ENCODE measurements around the gene DOK5. TPM values are rescaled to one million over a fixed set of nuclear protein-coding genes. Genes with fewer than 3 reads are reported as not detected.

DOK5 gene
- total and polyA plus RNA-seq, 2 of the 8 experiments (the other 6 are each of a cell fraction or from before 2014, with no cell fraction given), result 8.9 to 15.0 TPM

GRCh38 chr20:54556406-54556805, 81.0 kb downstream of the DOK5 start:
- no peaks in the 10 kb centered on the region for H4K20me1 ChIP-seq (replicated peaks in 1 of 2; ENCODE audit: control insufficient read depth in 1 of 2, insufficient read depth in 2 of 2, low read length in 2 of 2)
- POLR2A ChIA-PET (ENCODE audit: partially characterized antibody), result no interaction called here
- CTCF ChIA-PET (ENCODE audit: partially characterized antibody), result no interaction called here

More at GRCh38 chr20:54556406-54556805, 81.0 kb downstream of the DOK5 start:
- no peak overlapping the region for H2BK20ac ChIP-seq (ENCODE audit: low read length)
- H3K14ac ChIP-seq (ENCODE audit: insufficient read length), result no peak overlapping the region
- H4K91ac ChIP-seq (replicated peaks; ENCODE audit: insufficient read length, low read length), result no peak overlapping the region
- H3K23ac ChIP-seq (ENCODE audit: insufficient read length), result no peak overlapping the region
- FAIRE-seq (no peak), DNase-seq (ENCODE audit: low read depth in 1 of 2, low spot score in 2 of 2) (no peak)
- H3K4ac ChIP-seq (replicated peaks; ENCODE audit: insufficient read length, low read depth, low read length), result no peak overlapping the region
- H2BK120ac ChIP-seq (replicated peaks; ENCODE audit: low read depth, low read length), result no peak overlapping the region
- no peaks in the 10 kb centered on the region; a peak in 1 of 4 replicates for H3K9me3 ChIP-seq (ENCODE audit: insufficient read depth in 2 of 2, low read depth in 1 of 2, low read length in 1 of 2)
- H3K27me3 ChIP-seq (replicated peaks in 1 of 4; ENCODE audit: control insufficient read depth in 3 of 4, extremely low read depth in 1 of 4, insufficient read depth in 3 of 4, low read length in 3 of 4), result no peaks in the 10 kb centered on the region
- H3K18ac ChIP-seq (ENCODE audit: extremely low read depth, low read length), result no peak overlapping the region
- no peak overlapping the region for H3K56ac ChIP-seq (replicated peaks; ENCODE audit: insufficient read length, low read depth, low read length)
- no peaks in the 10 kb centered on the region for H3K36me3 ChIP-seq (ENCODE audit: control insufficient read depth in 2 of 4, insufficient read depth in 4 of 4, low read length in 3 of 4)
- no peak overlapping the region for H4K8ac ChIP-seq (ENCODE audit: extremely low read depth, insufficient read depth, low read length)
- H3K79me1 ChIP-seq (ENCODE audit: low read depth, low read length), result no peaks in the 10 kb centered on the region
- H3K79me2 ChIP-seq (ENCODE audit: control insufficient read depth in 1 of 2, insufficient read depth in 2 of 2, low read length in 2 of 2), result no peaks in the 10 kb centered on the region
- H2AFZ ChIP-seq (ENCODE audit: low read length), result no peak overlapping the region
- no peak overlapping the region for H2BK15ac ChIP-seq (ENCODE audit: low read length)
- no peak overlapping the region for H3K9ac ChIP-seq (replicated peaks in 1 of 4; ENCODE audit: extremely low read depth in 1 of 4, low read depth in 3 of 4, low read length in 3 of 4)
- peaks cover 0 to 6% (median 1%) of the 10 kb centered on the region in 4 experiments; a peak in 1 of 7 replicates for H3K4me1 ChIP-seq (replicated peaks in 1 of 4; ENCODE audit: control insufficient read depth in 3 of 4, insufficient read depth in 4 of 4, low read length in 3 of 4)
- H2AK5ac ChIP-seq (ENCODE audit: low read depth, low read length), result no peak overlapping the region
- no peaks in the 10 kb centered on the region for H3K23me2 ChIP-seq (ENCODE audit: low read depth, low read length)
- no peak overlapping the region for H3K4me3 ChIP-seq (ENCODE audit: extremely low read depth in 1 of 4, insufficient read depth in 2 of 4, low read depth in 3 of 4, low read length in 4 of 4)
- H3K27ac ChIP-seq (ENCODE audit: low read depth, low read length), result no peak overlapping the region
- H2BK5ac ChIP-seq (ENCODE audit: low read depth, low read length), result no peak overlapping the region
- no peak for TF ChIP-seq TBP (IDR thresholded peaks at IDR 0.05; ENCODE audit: low read depth, low read length)
- TF ChIP-seq, protein P1, sequence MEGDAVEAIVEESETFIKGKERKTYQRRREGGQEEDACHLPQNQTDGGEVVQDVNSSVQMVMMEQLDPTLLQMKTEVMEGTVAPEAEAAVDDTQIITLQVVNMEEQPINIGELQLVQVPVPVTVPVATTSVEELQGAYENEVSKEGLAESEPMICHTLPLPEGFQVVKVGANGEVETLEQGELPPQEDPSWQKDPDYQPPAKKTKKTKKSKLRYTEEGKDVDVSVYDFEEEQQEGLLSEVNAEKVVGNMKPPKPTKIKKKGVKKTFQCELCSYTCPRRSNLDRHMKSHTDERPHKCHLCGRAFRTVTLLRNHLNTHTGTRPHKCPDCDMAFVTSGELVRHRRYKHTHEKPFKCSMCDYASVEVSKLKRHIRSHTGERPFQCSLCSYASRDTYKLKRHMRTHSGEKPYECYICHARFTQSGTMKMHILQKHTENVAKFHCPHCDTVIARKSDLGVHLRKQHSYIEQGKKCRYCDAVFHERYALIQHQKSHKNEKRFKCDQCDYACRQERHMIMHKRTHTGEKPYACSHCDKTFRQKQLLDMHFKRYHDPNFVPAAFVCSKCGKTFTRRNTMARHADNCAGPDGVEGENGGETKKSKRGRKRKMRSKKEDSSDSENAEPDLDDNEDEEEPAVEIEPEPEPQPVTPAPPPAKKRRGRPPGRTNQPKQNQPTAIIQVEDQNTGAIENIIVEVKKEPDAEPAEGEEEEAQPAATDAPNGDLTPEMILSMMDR (IDR thresholded peaks at IDR 0.05; ENCODE audit: control extremely low read depth in 1 of 3, insufficient read depth in 1 of 3, low read depth in 1 of 3, low read length in 3 of 3), result no peak
- no peak for TF ChIP-seq CBX5 (IDR thresholded peaks at IDR 0.05; ENCODE audit: low read depth, low read length)
- TF ChIP-seq RAD21 (IDR thresholded peaks at IDR 0.05 in 1 of 2, conservative IDR thresholded peaks at IDR 0.05 in 1 of 2; ENCODE audit: low read depth in 2 of 2, low read length in 2 of 2), result no peak
- no peak for TF ChIP-seq USF2 (IDR thresholded peaks at IDR 0.05; ENCODE audit: low read length)
- no peak for TF ChIP-seq HDAC2 (IDR thresholded peaks at IDR 0.05; ENCODE audit: borderline replicate concordance in 1 of 2, low read depth in 2 of 2, low read length in 2 of 2)
- TF ChIP-seq SAP30 (IDR thresholded peaks at IDR 0.05; ENCODE audit: insufficient read depth, insufficient replicate concordance, low read length), result no peak
- no peak for TF ChIP-seq JUN (IDR thresholded peaks at IDR 0.05; ENCODE audit: low read depth, low read length)
- 98% methylated on average over 2 of the region's 2 CpGs; no CpG with 5 or more reads in 1 of the 2 experiments for WGBS, 2 experiments (ENCODE audit: extremely low coverage in 1 of 2, insufficient coverage in 1 of 2, insufficient read length in 1 of 2, insufficient replicate concordance in 2 of 2, low coverage in 1 of 2, low lambda C conversion rate in 2 of 2, missing lambda C conversion rate in 1 of 2)
- H4K5ac ChIP-seq (ENCODE audit: insufficient read length, low read depth, low read length), result no peak overlapping the region
- H2BK12ac ChIP-seq (ENCODE audit: low read depth, low read length), result no peak overlapping the region
- H3K4me2 ChIP-seq (ENCODE audit: insufficient read depth in 1 of 2, low read depth in 2 of 2, low read length in 2 of 2), result no peak overlapping the region
